Bone marrow (tissue), 2 donors: ENCODE measurements around the gene CALY.
"Not testable (repeated sequence)": the region's sequence is repeated elsewhere in the genome, so short reads cannot be mapped to it uniquely, and the experiment has no call there.

ENCODE experiments used
- DNase-seq, 2 donors: peaks; one replicate each; lab custom pipeline; 2025; lab: John Stamatoyannopoulos, UW

Gene CALY

DNA sequence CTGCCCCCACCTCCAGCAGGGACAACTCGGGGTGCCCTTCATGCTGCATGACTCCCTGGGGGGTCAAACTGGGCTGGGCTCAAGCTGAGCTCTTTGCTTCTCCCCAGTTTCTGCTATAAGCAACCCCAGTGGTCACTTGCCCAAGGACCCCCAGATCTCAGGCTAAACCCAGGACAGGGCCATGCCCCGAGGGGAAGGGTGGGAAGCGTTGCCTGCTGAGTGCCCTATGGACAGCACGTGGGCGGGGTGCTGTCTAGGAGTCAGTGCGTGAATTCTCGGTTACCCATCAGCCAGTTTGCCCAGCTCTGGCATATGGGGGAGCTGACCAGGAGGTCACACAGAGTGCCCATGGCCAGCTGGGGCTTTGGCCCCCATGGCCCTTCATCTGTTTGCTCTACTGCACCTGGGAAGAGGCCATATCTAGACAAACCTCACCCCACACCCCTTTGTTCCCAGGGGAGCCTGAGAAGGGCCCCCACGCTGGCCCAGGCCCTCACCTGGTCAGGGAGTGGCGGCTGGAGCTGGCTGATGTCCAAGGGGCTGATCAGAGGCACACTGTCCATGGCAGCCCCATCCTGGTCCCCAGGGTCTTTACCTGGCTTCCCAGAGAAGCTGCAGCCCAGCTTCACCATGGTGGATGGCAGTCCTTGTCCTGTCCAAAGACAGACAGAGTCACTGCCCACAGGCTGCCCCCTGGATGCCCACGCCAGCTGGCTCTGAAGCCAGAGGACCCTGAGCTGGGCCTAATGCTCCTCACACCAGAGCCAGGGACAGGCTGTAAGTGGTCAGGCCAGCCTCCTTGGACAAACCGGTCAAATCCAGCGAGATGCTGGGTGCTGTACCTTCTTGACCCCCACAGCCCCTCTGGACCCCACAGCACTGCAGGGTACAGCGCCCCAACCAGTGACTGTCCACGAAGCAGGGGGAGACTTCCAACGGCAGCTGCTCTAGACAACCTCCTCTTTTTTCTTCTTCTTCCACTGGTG, 8.0 kb downstream of the CALY start:
- no peak for DNase-seq

- DNase-seq, result no peak
These were observed 8.9 kb downstream of the CALY start for GRCh38 chr10:133327651-133328357.

GRCh38 chr10:133326745-133327650, 9.7 kb downstream of the CALY start:
- no peak for DNase-seq

GRCh38 chr10:133326223-133326551, 10.5 kb downstream of the CALY start:
- DNase-seq, result no peak

DNA sequence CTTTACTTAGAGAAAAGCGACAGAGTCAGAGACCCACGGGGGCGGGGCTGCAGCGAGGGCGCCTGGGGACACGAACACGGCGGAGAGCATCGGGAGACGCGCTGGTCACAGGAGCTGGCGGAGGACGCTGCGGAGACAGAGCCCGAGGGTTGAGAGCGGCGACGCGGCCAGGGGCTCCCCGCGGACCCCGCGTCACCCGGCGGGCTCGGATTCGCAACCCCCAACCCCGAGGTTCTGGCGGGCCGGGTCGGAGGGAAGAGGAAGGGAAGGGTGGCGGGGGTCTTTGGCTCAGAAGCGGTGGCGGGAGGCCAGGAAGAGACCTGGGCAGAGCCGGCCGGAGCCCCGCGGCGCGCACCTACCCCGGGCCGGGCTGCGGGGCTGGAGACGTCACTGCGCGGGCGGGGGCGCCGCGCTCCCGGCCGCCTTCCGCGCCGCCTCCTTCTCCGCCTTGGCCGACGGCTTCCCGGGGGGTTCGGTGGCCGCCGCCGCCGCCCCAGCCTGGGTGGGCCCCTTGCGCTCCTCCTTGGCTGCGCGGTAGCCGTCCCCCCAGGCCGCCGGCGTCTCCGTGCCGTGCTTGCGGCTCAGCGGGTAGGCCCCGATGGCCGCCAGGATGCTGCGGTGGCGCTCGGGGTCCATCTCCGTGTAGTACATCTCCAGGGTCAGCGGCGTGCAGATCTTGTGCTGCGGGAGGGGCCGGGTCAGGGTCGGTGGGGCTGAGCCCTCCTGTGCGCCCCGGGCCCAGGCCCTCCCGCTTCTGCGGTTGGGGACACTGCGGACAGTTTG, 11.1 kb downstream of the CALY start:
- no peak for DNase-seq

- no peak for DNase-seq
These were observed 11.8 kb downstream of the CALY start for GRCh38 chr10:133324857-133325260.

- no peak for DNase-seq
These were observed 12.4 kb downstream of the CALY start for GRCh38 chr10:133324198-133324792.

DNA sequence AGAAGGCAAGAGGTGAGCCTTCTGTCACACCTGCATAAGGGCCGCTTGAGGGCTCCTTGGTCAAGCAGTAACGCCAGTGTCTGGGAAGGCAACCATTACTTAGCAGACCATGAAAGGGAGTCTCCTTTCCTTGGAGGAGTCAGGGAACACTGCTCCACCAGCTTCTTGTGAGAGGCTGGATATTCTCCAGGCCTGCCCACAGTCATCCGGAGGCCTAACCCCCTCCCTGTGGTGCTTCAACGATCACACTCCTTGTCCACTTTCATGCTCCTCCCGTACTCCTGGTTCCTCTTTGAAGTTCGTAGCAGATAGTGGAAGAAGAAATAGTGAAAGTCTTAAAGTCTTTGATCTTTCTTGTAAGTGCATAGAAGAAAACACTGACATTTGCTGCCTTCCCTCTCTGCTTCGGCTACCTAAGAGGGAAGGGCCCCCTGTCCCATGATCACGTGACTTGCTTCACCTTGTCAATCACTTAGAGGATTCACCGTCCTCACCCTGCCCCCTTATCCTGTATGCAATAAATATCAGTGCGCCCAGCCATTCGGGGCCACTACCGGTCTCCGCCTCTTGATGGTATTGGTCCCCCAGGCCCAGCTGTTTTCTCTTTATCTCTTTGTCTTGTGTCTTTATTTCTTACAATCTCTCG, 14.5 kb downstream of the CALY start:
- not testable (repeated sequence) for DNase-seq

GRCh38 chr10:133320852-133321422, 15.8 kb downstream of the CALY start:
- DNase-seq, result not testable (repeated sequence)

GRCh38 chr10:133318494-133319127, 18.1 kb downstream of the CALY start:
- peak; percentile 25 to 51 for DNase-seq

- no peak for DNase-seq
These were observed 20.0 kb downstream of the CALY start for GRCh38 chr10:133316732-133317131.

GRCh38 chr10:133316266-133316665, 20.4 kb downstream of the CALY start:
- no peak for DNase-seq

- DNase-seq, result no peak
These were observed 20.8 kb downstream of the CALY start for GRCh38 chr10:133315847-133316246.

GRCh38 chr10:133314911-133315310, 21.8 kb downstream of the CALY start:
- DNase-seq, result no peak

GRCh38 chr10:133313192-133313591, 23.5 kb downstream of the CALY start:
- no peak for DNase-seq

DNA sequence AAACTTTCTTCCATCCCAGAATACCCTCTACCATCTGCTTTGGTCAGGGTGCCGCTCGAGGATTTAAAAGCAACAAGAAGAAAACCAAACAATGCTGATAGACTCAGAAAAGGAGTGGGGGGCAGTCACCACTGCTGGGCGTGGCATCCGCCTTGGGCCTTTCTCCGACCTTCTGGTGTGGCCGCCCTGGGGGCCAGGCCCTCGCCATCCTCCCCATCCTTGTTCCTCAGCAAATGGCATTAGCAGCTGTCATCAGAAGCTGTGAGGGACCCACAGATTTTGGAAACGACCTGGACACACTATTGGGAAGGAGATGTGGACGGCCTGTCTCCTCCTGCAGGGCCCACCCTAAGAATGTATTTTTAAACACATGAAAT, 23.9 kb downstream of the CALY start:
- no peak for DNase-seq

GRCh38 chr10:133312016-133312768, 24.5 kb downstream of the CALY start:
- no peak for DNase-seq

DNA sequence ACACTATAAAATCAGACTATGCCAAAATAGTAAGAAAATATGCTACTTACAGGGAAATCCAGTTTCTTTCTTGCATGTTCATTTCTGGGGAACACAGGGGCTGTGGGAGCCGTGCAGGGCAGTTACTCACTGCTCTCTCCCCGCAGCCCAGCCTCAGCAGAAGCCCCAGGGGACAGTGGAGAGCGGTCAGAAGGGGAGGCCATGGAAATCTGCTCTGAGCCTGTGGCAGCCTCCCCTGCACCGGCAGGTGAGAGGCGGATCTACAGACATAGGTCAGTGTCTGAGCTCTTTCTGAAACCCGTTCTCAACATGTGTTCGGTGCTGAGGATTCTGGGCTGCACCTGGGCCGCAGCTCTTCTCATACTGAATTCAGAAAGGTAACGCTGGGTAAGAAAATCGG, 25.1 kb downstream of the CALY start:
- no peak for DNase-seq

DNA sequence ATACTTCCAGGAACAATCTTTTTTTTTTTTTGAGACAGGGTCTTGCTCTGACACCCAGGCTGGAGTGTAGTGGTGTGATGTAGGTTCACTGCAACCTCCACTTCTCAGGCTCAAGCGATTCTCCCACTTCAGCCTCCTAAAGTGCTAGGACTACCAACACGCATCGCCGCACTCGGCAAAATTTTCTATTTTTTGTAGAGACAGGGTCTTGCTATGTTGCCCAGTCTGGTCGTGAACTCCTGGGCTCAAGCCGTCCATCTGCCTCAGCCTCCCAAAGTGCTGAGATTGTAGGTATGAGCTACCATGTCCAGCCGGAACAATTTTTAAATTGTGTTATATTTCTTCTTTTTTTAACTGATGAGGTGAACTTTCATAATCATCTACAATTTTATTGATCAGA, 25.9 kb downstream of the CALY start:
- DNase-seq, result no peak
